Vagina (tissue), 2 donors: ENCODE data around the gene HELZ. TPM values are rescaled to one million over a fixed set of nuclear protein-coding genes. Genes with fewer than 3 reads are reported as not detected.

Source experiments
- DNase-seq, 2 donors: peaks; one replicate each; pipeline ENCODE4 v3.0.0-alpha.2; 2017; ENCODE audit errors: extremely low spot score in 2 of 2
- H3K27ac ChIP-seq: fragments of 200-600 bp; sonication (generic); one replicate; pipeline ENCODE4 v1.5.1; 2019
- H3K27me3 ChIP-seq: fragments of 200-600 bp; sonication (generic); one replicate; pipeline ENCODE4 v1.5.1; 2019
- H3K36me3 ChIP-seq, 2 donors: fragments of 200-600 bp; sonication (generic); one replicate each; pipeline ENCODE4 v1.5.1; 2017 to 2019
- H3K4me1 ChIP-seq: fragments of 200-600 bp; sonication (generic); one replicate; pipeline ENCODE4 v1.5.1; 2019
- H3K4me3 ChIP-seq, 2 donors: fragments of 200-600 bp; sonication (generic); 1 replicate in 1 of 2; 2 replicates in 1 of 2; pipeline ENCODE4 v1.5.1; 2016 to 2019
- H3K9me3 ChIP-seq: fragments of 200-600 bp; sonication (generic); one replicate; pipeline ENCODE4 v1.5.1; 2019
- POLR2A ChIP-seq, 2 donors: fragments of 450-650 bp; IDR thresholded peaks; one replicate each; pipeline ENCODE4 v1.6.1; 2017; ENCODE audit warnings: antibody characterized with exemption in 2 of 2, mild to moderate bottlenecking in 2 of 2, moderate library complexity in 2 of 2
- POLR2AphosphoS5 ChIP-seq, 2 donors: sonication (generic); formaldehyde crosslinking; IDR thresholded peaks; one replicate each; pipeline ENCODE4 v1.9.0; 2017; ENCODE audit warnings: antibody characterized with exemption in 2 of 2, mild to moderate bottlenecking in 2 of 2, low read depth in 1 of 2; ENCODE audit not compliant: insufficient read depth in 1 of 2
- intact Hi-C: fragments of 100-400 bp; cut with DNase I; formaldehyde crosslinking; loops from one replicate; pipeline ENCODE4 v1.15.1; 2023
- total RNA-seq: library from RNA; depleted of rRNA; stranded (reverse); fragments of >200 nt; gene quantifications from one replicate; pipeline ENCODE4 v1.2.3, GENCODE V29; 2016
- TF ChIP-seq, protein P1 (sequence below), 3 experiments: fragments of 450-650 bp in 2 of 3; fragments of 200-600 bp in 1 of 3; sonication (generic) in 1 of 3; IDR thresholded peaks; one replicate each; pipeline ENCODE4 v1.5.1; 2017 to 2019; ENCODE audit warnings: antibody characterized with exemption in 3 of 3, mild to moderate bottlenecking in 2 of 3, moderate library complexity in 2 of 3

The HELZ gene
- total RNA-seq, 1 donor from 2014 or later, result 31.4 TPM

- H3K27ac ChIP-seq, result no peak overlapping the region
- H3K4me1 ChIP-seq, result no peaks in the 10 kb centered on the region
- H3K4me3 ChIP-seq, result no peak overlapping the region
- intact Hi-C loops, result no loop called here
- H3K36me3 ChIP-seq, result no peaks in the 10 kb centered on the region
- H3K9me3 ChIP-seq, result no peaks in the 10 kb centered on the region
- no peak for DNase-seq
- TF ChIP-seq POLR2AphosphoS5 (IDR thresholded peaks at IDR 0.05; ENCODE audit: insufficient read depth in 1 of 2, low read depth in 1 of 2), result peak in 1 of 2 donors; percentile 20
- TF ChIP-seq, protein P1, sequence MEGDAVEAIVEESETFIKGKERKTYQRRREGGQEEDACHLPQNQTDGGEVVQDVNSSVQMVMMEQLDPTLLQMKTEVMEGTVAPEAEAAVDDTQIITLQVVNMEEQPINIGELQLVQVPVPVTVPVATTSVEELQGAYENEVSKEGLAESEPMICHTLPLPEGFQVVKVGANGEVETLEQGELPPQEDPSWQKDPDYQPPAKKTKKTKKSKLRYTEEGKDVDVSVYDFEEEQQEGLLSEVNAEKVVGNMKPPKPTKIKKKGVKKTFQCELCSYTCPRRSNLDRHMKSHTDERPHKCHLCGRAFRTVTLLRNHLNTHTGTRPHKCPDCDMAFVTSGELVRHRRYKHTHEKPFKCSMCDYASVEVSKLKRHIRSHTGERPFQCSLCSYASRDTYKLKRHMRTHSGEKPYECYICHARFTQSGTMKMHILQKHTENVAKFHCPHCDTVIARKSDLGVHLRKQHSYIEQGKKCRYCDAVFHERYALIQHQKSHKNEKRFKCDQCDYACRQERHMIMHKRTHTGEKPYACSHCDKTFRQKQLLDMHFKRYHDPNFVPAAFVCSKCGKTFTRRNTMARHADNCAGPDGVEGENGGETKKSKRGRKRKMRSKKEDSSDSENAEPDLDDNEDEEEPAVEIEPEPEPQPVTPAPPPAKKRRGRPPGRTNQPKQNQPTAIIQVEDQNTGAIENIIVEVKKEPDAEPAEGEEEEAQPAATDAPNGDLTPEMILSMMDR (IDR thresholded peaks at IDR 0.05), result no peak
- no peaks in the 10 kb centered on the region for H3K27me3 ChIP-seq
Measured at GRCh38 chr17:67280279-67280678, 35.3 kb upstream of the HELZ start.

DNA sequence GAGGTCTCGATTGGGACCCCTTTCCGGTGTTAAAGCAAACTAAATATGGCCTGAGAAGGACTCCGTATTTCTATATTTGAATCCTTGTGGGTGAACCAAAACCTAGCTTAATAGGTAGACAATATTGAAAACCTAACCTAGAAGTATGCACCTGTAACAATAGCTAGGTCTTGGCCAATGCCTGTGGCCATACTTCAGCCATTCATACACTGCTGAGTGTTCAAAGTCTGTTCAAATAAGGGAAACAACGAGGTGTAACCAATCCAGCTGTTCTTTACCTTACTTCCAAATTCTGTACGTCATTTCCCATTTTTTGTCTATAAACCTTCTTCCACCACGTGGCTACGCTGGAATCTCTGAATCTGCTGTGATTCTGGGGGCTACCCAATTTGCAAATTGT lies 34.1 kb upstream of the HELZ start:
- H3K9me3 ChIP-seq, result no peaks in the 10 kb centered on the region
- no peak for DNase-seq
- H3K27me3 ChIP-seq, result no peaks in the 10 kb centered on the region
- no peaks in the 10 kb centered on the region for H3K36me3 ChIP-seq
- H3K27ac ChIP-seq, result no peak overlapping the region
- H3K4me3 ChIP-seq, result no peak overlapping the region
- TF ChIP-seq POLR2AphosphoS5 (IDR thresholded peaks at IDR 0.05; ENCODE audit: insufficient read depth in 1 of 2, low read depth in 1 of 2) (no peak), POLR2A (IDR thresholded peaks at IDR 0.05) (no peak)
- TF ChIP-seq, protein P1 (IDR thresholded peaks at IDR 0.05), result no peak
- H3K4me1 ChIP-seq, result no peaks in the 10 kb centered on the region
- intact Hi-C loops, result no loop called here

DNA sequence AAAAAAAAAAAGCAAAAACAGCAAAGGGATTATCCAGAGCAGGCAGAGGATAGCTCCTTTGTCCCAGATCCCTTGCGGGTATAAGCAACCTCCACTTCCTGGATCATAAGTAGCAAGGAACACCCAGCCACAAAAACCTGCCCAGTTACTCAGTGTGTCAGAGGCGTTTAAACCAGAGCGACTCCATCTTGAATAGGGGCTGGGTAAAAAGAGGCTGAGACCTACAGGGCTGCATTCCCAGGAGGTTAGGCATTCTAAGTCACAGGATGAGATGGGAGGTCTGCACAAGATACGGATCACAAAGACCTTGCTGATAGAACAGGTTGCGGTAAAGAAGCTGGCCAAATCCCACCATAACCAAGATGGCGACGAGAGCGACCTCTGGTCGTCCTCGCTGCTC lies 33.4 kb upstream of the HELZ start:
- TF ChIP-seq, protein P1 (IDR thresholded peaks at IDR 0.05), result no peak
- TF ChIP-seq POLR2AphosphoS5 (IDR thresholded peaks at IDR 0.05; ENCODE audit: insufficient read depth in 1 of 2, low read depth in 1 of 2) (no peak), POLR2A (IDR thresholded peaks at IDR 0.05) (no peak)
- H3K4me3 ChIP-seq, result no peak overlapping the region
- no peaks in the 10 kb centered on the region for H3K9me3 ChIP-seq
- H3K27me3 ChIP-seq, result no peaks in the 10 kb centered on the region
- no peaks in the 10 kb centered on the region for H3K4me1 ChIP-seq
- no peak overlapping the region for H3K27ac ChIP-seq
- no peaks in the 10 kb centered on the region for H3K36me3 ChIP-seq
- DNase-seq, result no peak
- intact Hi-C loops, result no loop called here

DNA sequence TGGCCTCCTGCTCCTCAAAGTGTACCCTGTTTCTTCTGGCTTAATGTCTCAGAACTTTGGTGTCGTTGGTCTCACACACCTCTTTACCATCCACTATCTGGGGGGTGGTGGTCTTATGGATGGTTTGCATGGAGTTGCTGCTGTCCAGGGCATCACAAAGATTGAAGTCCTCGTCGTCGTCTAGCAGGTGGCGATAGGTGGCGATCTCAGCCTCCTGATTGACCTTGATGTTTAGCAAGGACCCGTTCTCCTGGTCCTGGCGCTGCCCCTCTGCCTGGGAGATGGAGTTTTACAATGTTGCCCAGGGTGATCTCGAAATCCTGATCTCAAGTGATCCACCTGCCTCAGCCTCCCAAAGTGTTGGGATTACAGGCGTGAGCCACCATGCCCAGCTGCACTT lies 31.1 kb upstream of the HELZ start:
- H3K27me3 ChIP-seq, result no peaks in the 10 kb centered on the region
- no peaks in the 10 kb centered on the region for H3K9me3 ChIP-seq
- no peak for TF ChIP-seq POLR2A (IDR thresholded peaks at IDR 0.05)
- no peak for TF ChIP-seq POLR2AphosphoS5 (IDR thresholded peaks at IDR 0.05; ENCODE audit: insufficient read depth in 1 of 2, low read depth in 1 of 2)
- TF ChIP-seq, protein P1 (IDR thresholded peaks at IDR 0.05), result no peak
- intact Hi-C loops, result no loop called here
- H3K4me3 ChIP-seq, result no peak overlapping the region
- no peaks in the 10 kb centered on the region for H3K36me3 ChIP-seq
- H3K4me1 ChIP-seq, result no peaks in the 10 kb centered on the region
- no peak overlapping the region for H3K27ac ChIP-seq
- no peak for DNase-seq

DNA sequence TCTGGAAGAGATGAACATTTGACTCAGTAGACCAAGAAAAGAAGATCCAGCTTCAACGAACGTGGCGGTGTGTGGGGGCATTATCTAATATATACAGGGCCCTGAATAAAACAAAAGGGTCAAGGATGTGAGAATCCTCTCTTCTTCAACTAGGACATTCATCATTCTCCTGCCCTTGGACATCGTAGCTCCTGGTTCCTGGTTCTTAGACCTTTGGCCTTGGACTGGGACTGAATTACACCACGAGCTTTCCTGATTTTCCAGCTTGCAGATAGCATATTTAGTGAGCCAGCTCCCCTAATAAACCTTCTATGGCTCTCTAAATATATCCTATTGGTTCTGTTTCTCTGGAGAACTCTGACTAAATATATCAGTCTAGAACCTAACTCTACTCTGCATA lies 29.5 kb upstream of the HELZ start:
- intact Hi-C loops, result no loop called here
- Histone ChIP-seq H3K9me3 (no peaks in the 10 kb centered on the region), H3K4me3 (no peak overlapping the region), H3K27me3 (no peaks in the 10 kb centered on the region), H3K36me3 (no peaks in the 10 kb centered on the region), H3K27ac (no peak overlapping the region), H3K4me1 (no peaks in the 10 kb centered on the region)
- TF ChIP-seq POLR2A (IDR thresholded peaks at IDR 0.05) (no peak), POLR2AphosphoS5 (IDR thresholded peaks at IDR 0.05; ENCODE audit: insufficient read depth in 1 of 2, low read depth in 1 of 2) (no peak)
- TF ChIP-seq, protein P1 (IDR thresholded peaks at IDR 0.05), result no peak
- DNase-seq, result no peak
